ENCODE results near the gene ZNF827.
"Not testable (repeated sequence)": the region's sequence is repeated elsewhere in the genome, so short reads cannot be mapped to it uniquely, and the experiment has no call there.

The ZNF827 gene

GRCh38 chr4:145860446-145860845, 78.2 kb downstream of the ZNF827 start:
- no peak for DNase-seq

- no peak for DNase-seq
Observed at GRCh38 chr4:145859926-145860325, 78.7 kb downstream of the ZNF827 start.

- no peak for DNase-seq
Observed at GRCh38 chr4:145859426-145859825, 79.2 kb downstream of the ZNF827 start.

- DNase-seq: no peak
Observed at GRCh38 chr4:145852256-145852839, 86.3 kb downstream of the ZNF827 start.

GRCh38 chr4:145851511-145852201, 87.0 kb downstream of the ZNF827 start:
- no peak for DNase-seq

- DNase-seq: no peak
Observed at GRCh38 chr4:145847764-145848163, 90.9 kb downstream of the ZNF827 start.

- no peak for DNase-seq
Observed at GRCh38 chr4:145845118-145845517, 93.5 kb downstream of the ZNF827 start.

- no peak for DNase-seq
Observed at GRCh38 chr4:145843639-145844038, 95.0 kb downstream of the ZNF827 start.

GRCh38 chr4:145843148-145843547, 95.5 kb downstream of the ZNF827 start:
- DNase-seq: no peak

GRCh38 chr4:145842224-145842887, 96.3 kb downstream of the ZNF827 start:
- DNase-seq: no peak

GRCh38 chr4:145840801-145841200, 97.8 kb downstream of the ZNF827 start:
- no peak for DNase-seq

GRCh38 chr4:145840162-145840768, 98.4 kb downstream of the ZNF827 start:
- DNase-seq: no peak

- DNase-seq: no peak
Observed at GRCh38 chr4:145839151-145839550, 99.5 kb downstream of the ZNF827 start.

GRCh38 chr4:145832384-145832783, 106.2 kb downstream of the ZNF827 start:
- DNase-seq: not testable (repeated sequence)

- no peak for DNase-seq
Observed at GRCh38 chr4:145830699-145831098, 107.9 kb downstream of the ZNF827 start.

GRCh38 chr4:145829629-145830395, 108.8 kb downstream of the ZNF827 start:
- no peak for DNase-seq

- no peak for DNase-seq
Observed at GRCh38 chr4:145828802-145829485, 109.7 kb downstream of the ZNF827 start.

- DNase-seq: no peak
Observed at GRCh38 chr4:145827885-145828284, 110.7 kb downstream of the ZNF827 start.

- no peak for DNase-seq
Observed at GRCh38 chr4:145825255-145825654, 113.4 kb downstream of the ZNF827 start.

- DNase-seq: no peak
Observed at GRCh38 chr4:145824463-145824862, 114.2 kb downstream of the ZNF827 start.

GRCh38 chr4:145823743-145824142, 114.9 kb downstream of the ZNF827 start:
- DNase-seq: no peak

GRCh38 chr4:145822581-145822980, 116.0 kb downstream of the ZNF827 start:
- no peak for DNase-seq
